ENCODE measurements around the gene SIRT1. TPM values are rescaled to one million over a fixed set of nuclear protein-coding genes. Genes with fewer than 3 reads are reported as not detected.
A peak's percentile ranks its signal among the peaks of the same experiment; 100 is the strongest.

Gene SIRT1
- polyA plus RNA-seq, 1 donor (not counting 4 experiments of a cell fraction or from before 2014, with no cell fraction given): 9.8 TPM

DNA sequence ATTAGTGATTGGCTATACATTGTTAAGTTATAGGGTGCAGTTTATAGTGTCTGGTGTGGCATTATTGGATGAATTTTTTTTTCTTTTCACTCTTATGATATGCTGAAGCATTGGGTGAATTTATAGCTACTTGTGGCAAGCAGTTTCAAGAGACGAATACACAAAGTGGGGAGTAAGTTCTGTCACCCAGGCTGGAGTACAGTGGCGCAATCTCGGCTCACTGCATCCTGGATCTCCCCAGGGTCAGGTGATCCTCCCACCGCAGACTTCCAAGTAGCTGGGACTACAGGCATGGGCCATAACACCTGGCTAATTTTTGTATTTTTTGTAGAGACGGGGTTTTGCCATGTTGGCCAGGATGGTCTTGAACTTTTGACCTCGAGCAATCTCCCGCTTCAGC, 6.3 kb upstream of the SIRT1 start:
- Histone ChIP-seq H4K20me1 (ENCODE audit: control insufficient read depth, extremely low read depth, insufficient read depth, low read length) (no peaks in the 10 kb centered on the region), H3K4me2 (ENCODE audit: control insufficient read depth, extremely low read depth, insufficient read depth, low read depth, low read length) (no peak overlapping the region), H3K9ac (ENCODE audit: control insufficient read depth, extremely low read depth, insufficient read depth, low read length) (no peak overlapping the region), H3K79me2 (ENCODE audit: control insufficient read depth, insufficient read depth, low read length) (no peaks in the 10 kb centered on the region), H3K27me3 (ENCODE audit: control insufficient read depth, extremely low read depth, insufficient read depth, low read length) (no peaks in the 10 kb centered on the region), H2AFZ (ENCODE audit: control insufficient read depth, low read length) (no peak overlapping the region), H3K36me3 (ENCODE audit: control insufficient read depth in 2 of 2, extremely low read depth in 1 of 2, insufficient read depth in 2 of 2, low read length in 2 of 2) (no peaks in the 10 kb centered on the region), H3K4me1 (ENCODE audit: control insufficient read depth, extremely low read depth, insufficient read depth, low read length) (no peaks in the 10 kb centered on the region), H3K27ac (ENCODE audit: control insufficient read depth, insufficient read depth, low read length) (no peak overlapping the region), H3K4me3 (ENCODE audit: control insufficient read depth in 2 of 3, extremely low read depth in 1 of 3, insufficient read depth in 2 of 3, low read depth in 1 of 3, low read length in 3 of 3) (no peak overlapping the region), H3K9me1 (ENCODE audit: control insufficient read depth, extremely low read depth, insufficient read depth, low read length) (no peaks in the 10 kb centered on the region), H3K9me3 (ENCODE audit: control insufficient read depth, low read depth, low read length) (no peaks in the 10 kb centered on the region)
- FAIRE-seq (no peak), DNase-seq (ENCODE audit: low read depth, low spot score) (no peak)
- dilution Hi-C loops (cut with MboI; ENCODE audit: extremely low pct_ligation_motif_present, low sequenced_read_pairs): no loop called here
- TF ChIP-seq, protein P1, sequence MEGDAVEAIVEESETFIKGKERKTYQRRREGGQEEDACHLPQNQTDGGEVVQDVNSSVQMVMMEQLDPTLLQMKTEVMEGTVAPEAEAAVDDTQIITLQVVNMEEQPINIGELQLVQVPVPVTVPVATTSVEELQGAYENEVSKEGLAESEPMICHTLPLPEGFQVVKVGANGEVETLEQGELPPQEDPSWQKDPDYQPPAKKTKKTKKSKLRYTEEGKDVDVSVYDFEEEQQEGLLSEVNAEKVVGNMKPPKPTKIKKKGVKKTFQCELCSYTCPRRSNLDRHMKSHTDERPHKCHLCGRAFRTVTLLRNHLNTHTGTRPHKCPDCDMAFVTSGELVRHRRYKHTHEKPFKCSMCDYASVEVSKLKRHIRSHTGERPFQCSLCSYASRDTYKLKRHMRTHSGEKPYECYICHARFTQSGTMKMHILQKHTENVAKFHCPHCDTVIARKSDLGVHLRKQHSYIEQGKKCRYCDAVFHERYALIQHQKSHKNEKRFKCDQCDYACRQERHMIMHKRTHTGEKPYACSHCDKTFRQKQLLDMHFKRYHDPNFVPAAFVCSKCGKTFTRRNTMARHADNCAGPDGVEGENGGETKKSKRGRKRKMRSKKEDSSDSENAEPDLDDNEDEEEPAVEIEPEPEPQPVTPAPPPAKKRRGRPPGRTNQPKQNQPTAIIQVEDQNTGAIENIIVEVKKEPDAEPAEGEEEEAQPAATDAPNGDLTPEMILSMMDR (optimal IDR thresholded peaks at IDR 0.05 in 1 of 3, IDR thresholded peaks at IDR 0.05 in 1 of 3, conservative IDR thresholded peaks at IDR 0.05 in 1 of 3; ENCODE audit: extremely low read depth in 1 of 3, insufficient read depth in 2 of 3, low read length in 3 of 3): no peak
- no peak for TF ChIP-seq EZH2 (IDR thresholded peaks at IDR 0.05; ENCODE audit: low read length)

DNA sequence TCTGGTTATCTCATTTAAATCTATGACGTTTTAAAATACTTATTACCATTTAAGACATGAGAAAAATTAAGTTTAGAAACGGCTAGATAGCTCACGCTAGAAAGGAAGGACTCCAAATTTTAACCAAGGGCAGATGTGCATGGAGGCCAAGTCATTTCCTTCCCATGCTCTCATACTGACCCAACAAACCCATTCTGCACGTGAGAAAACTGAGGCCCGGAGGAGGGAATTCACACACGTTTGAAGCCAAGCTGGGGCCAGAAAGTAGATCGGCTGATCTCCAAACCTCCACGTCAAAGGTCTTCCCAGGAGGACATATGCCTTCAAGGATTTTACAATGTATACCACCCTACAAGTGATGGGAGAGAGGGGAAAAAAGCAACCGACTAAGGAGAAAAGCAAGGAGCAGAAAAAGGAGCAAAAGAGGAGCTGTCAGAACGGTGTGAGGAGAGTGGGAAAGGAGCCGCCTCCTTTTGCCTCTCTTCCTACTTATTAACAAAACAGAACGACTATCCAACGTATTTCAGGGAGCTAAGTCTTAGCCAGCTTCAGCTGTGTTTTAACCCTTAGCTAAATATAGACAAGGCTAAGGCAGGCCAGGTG, 645 bp upstream of the SIRT1 start:
- H3K9ac ChIP-seq (ENCODE audit: control insufficient read depth, extremely low read depth, insufficient read depth, low read length): peak overlapping the region; percentile 85
- H3K4me3 ChIP-seq (ENCODE audit: control insufficient read depth in 2 of 3, extremely low read depth in 1 of 3, insufficient read depth in 2 of 3, low read depth in 1 of 3, low read length in 3 of 3): peak overlapping the region; percentile 78 to 89 (median 82)
- H3K4me2 ChIP-seq (ENCODE audit: control insufficient read depth, extremely low read depth, insufficient read depth, low read depth, low read length): peak overlapping the region; percentile 84
- TF ChIP-seq, protein P1 (optimal IDR thresholded peaks at IDR 0.05 in 1 of 3, IDR thresholded peaks at IDR 0.05 in 1 of 3, conservative IDR thresholded peaks at IDR 0.05 in 1 of 3; ENCODE audit: extremely low read depth in 1 of 3, insufficient read depth in 2 of 3, low read length in 3 of 3): no peak
- TF ChIP-seq EZH2 (IDR thresholded peaks at IDR 0.05; ENCODE audit: low read length): no peak
- H3K36me3 ChIP-seq (ENCODE audit: control insufficient read depth in 2 of 2, extremely low read depth in 1 of 2, insufficient read depth in 2 of 2, low read length in 2 of 2): no peaks in the 10 kb centered on the region
- peak overlapping the region; percentile 82 for H3K27ac ChIP-seq (ENCODE audit: control insufficient read depth, insufficient read depth, low read length)
- dilution Hi-C loops (cut with MboI; ENCODE audit: extremely low pct_ligation_motif_present, low sequenced_read_pairs): no loop called here
- H3K4me1 ChIP-seq (ENCODE audit: control insufficient read depth, extremely low read depth, insufficient read depth, low read length): peaks cover 6% of the 10 kb centered on the region
- no peaks in the 10 kb centered on the region for H3K27me3 ChIP-seq (ENCODE audit: control insufficient read depth, extremely low read depth, insufficient read depth, low read length)
- peak; percentile 26 for FAIRE-seq
- H2AFZ ChIP-seq (ENCODE audit: control insufficient read depth, low read length): peak overlapping the region; percentile 93
- H4K20me1 ChIP-seq (ENCODE audit: control insufficient read depth, extremely low read depth, insufficient read depth, low read length): no peaks in the 10 kb centered on the region
- H3K9me3 ChIP-seq (ENCODE audit: control insufficient read depth, low read depth, low read length): no peaks in the 10 kb centered on the region
- H3K79me2 ChIP-seq (ENCODE audit: control insufficient read depth, insufficient read depth, low read length): peaks cover 17% of the 10 kb centered on the region
- no peak for DNase-seq (ENCODE audit: low read depth, low spot score)
- H3K9me1 ChIP-seq (ENCODE audit: control insufficient read depth, extremely low read depth, insufficient read depth, low read length): peaks cover 2% of the 10 kb centered on the region

Data from keratinocyte (primary cell).